HG03460 (cell line): ENCODE measurements around the gene MAT1A.

Experiments used
- ATAC-seq: cut with Tn5 transposase; IDR thresholded peaks from one replicate; pipeline ENCODE4 v1.9.1; 2021; ENCODE audit not compliant: unreplicated experiment

Gene MAT1A

GRCh38 chr10:80283119-80283518, 6.3 kb downstream of the MAT1A start:
- ATAC-seq: no peak

- no peak for ATAC-seq
Measured at GRCh38 chr10:80281784-80282765, 7.4 kb downstream of the MAT1A start.

- no peak for ATAC-seq
Measured at GRCh38 chr10:80281292-80281691, 8.2 kb downstream of the MAT1A start.

DNA sequence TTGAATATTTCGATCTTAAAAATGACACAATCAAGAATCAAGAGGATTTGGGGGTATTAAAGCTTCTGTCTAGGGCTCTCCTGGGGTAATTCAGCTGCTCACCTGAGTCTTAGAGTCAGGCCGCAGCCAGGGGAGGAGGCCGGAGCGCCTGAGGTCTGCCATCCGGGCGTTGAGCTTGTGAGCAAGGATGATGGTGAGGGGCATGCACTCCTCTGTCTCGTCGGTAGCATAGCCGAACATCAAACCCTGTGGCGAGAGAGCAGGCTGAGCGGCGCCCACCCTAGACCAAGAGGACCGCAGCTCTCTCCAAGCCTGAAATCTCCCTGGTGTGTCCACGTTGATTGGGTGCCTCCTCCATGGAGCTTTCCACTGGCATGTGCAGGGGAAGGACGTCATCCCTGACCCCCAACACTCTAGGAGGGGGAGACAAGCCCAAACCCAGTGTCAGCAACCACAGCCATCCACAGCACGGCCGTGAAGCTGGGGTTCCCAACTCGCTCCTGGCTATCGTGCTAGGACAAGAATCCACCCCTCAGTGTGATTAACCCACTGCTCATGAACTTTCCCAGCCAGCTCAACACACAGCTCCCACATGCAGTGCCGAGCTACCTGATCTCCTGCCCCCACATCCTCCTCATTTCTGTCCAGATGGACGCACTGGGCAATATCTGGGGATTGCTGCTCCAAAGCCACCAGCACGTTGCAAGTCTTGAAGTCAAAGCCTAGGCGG, 9.2 kb downstream of the MAT1A start:
- ATAC-seq: no peak

DNA sequence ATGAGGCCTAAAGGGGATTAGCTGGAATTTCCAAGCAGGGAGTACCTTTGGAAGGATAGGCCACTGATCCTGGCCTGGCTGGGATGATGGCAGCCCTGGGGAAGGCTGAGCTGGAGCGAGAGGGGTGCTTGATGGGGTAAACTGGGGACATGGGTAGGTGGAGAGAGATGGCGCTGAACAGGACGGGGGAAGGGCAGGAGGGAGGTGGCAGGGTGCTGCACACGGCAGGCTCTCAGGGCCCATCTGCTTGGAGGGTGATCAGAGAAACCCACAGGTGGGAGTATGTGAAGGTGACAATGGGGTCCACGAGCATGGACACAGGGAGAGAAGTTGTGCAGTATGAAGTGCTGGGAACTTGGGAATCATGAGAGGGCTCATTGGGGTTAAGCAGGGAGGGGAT, 10.3 kb downstream of the MAT1A start:
- ATAC-seq: no peak

DNA sequence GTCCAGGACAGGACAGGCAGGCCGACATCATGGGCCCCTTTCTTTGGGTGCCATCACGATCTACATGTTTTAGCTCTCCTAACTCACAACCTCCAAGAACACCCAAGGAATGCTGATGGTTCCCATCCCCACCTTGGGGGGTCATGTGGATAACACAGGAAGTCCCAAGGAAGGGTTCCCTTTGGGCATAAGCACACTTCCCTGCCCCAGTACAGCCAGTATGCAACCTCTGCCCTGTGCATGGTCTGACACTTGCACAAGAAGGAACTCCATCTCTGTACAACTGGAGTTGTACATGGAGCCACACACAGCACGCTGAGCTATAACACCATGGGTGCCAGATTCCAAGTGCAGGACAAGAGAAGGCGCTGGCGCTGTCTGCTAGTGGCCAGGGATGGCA, 11.0 kb downstream of the MAT1A start:
- no peak for ATAC-seq

DNA sequence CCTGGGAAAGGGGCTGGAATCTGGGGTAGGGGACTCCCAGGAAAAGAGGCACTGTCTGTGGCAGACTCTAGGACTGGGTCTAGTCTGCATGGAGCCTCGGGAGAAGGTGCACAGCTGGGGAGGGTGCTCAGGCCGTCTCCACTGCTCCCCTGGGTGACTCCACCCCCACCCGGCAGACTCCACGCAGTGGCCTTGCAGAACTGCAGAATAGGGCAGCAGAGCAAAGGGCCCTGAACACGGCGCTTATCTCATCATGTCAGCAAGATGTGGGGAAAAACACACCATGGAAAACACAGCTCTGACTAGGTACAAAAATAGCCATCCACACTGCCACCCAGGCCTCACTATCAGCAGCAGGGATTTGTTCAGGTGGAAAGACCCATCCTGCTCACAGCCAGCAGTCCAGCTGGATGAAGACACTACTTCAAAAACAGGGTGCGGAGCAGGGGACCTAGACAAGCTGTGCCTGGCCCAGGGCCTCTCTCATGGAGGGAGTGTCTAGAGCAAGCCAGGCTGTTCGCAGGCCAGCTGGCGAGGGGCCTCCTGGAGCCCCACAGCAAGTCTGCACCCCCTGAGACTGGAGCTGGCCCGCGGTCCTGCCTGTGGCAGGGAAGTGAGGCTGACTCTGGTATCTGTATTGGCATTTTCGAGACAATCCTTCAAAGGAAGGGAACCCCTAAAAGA, 11.7 kb downstream of the MAT1A start:
- ATAC-seq: no peak

- no peak for ATAC-seq
Measured at GRCh38 chr10:80277016-80277415, 12.4 kb downstream of the MAT1A start.

DNA sequence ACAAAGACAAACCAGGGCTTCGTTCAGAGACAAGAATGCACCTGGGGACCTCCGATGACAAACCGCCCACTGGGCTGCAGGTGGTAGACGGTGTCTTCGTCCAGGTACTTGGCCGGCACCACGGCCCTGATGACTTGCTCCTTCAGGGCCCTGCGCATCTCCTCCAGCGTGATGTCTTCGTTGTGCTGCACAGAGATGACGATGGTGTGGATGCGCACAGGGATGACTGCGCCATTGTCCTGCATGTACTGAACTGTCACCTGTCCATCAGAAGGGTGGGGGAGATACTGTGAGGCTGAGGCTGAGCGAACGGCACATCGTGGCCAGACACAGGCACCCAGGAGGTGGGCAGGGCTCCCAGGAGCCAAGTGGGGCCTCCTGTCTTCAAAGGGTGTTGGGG, 13.1 kb downstream of the MAT1A start:
- no peak for ATAC-seq

DNA sequence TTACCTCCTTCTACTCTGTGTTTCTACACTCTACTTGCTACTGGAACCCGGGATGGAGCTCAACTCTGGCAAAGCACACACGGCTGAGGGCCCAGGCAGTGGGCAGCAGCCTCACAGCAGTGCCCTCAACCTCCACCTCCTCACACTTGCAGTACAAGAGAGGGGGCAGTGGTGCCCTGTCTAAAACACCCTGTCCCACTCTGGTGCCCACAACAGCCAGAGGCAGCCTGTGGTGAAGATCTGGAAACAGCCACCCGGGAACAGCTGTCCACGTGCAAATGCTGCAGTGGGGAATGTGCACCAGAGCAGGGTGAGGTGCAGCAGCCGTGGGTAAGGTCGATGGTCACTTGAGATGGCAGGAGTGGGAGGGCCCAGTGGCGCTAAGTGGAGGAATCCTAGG, 13.7 kb downstream of the MAT1A start:
- ATAC-seq: no peak

DNA sequence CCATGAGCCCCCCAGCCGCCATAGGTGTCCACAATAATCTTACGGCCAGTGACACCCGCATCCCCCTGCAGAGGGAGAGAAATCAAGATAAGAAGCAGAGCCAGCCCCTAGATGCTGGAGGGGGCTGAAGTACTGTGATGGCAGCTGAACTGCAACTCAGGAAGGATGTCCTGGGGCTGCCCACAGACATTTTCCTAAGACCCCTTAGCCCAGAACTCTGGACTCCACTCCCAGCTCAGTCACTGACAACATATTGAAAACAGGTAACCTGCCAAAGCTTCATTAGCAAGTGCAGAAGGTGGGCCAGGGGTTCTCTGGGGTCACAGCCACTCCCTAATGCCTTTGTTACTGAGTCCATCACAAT, 14.3 kb downstream of the MAT1A start:
- ATAC-seq: no peak

DNA sequence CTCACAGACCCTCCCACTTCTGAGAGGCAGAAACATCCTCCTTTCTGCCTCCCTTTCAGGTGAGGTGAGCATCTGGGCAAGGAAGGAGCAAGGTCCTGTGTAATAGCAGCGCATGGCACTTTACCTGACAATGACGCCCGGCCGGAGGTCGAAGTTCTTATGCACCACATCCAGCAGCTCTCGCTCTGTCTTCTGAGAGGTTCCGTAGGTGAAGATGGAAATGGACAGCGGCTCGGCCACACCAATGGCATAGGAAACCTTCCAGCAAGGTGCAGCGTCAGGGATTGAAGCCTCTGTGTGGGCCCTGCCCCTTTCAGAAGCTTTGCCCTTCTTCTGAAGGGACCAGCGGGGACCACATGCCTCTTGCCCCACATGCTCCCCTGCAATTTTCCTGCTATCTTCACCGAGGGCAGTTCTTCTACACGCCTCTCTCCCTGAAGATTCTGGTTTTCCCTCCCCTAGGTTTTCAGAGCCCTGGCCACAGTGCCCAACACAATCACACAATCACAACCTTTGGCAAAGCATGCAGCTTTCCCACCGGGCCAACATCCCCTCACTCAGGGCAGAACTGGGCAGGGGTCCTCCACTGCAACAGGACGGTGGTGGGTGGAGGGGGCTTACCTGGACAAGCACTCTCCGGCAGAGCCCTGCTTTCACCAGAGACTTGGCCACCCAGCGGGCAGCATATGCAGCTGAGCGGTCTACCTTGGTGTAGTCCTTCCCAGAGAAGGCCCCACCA, 14.9 kb downstream of the MAT1A start:
- no peak for ATAC-seq

- no peak for ATAC-seq
Measured at GRCh38 chr10:80273523-80274170, 15.8 kb downstream of the MAT1A start.

DNA sequence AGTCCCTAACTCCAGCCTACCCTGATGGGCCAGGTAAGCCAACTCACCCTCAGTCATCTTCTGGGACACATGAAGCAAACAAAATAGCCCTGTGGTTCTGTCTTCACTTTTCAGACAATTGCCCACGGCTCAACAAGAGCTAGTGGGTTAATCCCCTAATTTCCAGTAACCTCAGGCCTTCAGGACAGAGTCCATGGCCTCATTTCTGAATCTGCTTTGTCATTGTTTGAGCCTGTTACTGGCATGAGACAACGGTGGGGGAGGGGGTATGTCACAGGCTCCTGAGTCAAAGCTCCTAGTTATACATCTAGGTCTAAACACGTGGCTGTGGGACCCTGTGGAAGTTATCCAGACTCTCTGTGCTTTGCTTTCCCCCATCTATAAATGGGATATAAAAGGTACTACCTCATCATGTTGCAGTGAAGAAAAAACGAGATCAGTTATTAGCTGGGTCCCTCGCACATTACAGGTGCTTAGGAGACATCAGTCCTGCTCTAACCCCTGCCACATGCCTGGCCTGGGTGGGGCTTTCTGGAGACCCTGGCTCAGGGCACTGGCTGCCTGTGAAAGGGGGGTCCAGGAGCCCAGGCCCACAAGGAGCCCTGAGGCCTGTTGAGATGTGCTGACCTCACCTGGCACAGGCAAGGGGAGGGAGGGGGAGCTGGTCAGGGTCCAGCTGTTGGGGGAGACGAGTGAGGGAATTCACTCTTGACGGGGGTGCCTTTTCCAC, 16.5 kb downstream of the MAT1A start:
- no peak for ATAC-seq

DNA sequence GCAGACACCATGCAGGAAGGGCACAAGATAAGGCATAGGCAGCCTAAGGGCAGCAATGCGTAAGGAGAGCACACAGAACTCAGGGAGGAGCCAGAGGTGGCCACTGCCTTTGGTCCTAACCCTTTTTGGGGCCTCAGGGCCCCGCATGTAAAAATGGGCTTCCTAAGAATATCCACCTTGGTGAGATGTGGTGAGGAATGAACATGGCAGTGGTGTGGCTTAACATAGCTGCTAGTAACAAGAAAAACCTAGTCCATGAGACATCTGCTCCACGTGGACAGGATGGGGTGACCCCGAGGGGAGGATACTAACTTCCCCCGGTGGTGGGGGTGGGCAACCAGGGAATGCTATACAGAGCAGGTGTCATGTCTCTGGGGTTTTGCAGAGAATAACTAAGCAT, 18.0 kb downstream of the MAT1A start:
- no peak for ATAC-seq

- ATAC-seq: no peak
Measured at GRCh38 chr10:80270887-80271286, 18.6 kb downstream of the MAT1A start.

- ATAC-seq: no peak
Measured at GRCh38 chr10:80268938-80269588, 20.4 kb downstream of the MAT1A start.

- no peak for ATAC-seq
Measured at GRCh38 chr10:80268266-80268665, 21.2 kb downstream of the MAT1A start.

DNA sequence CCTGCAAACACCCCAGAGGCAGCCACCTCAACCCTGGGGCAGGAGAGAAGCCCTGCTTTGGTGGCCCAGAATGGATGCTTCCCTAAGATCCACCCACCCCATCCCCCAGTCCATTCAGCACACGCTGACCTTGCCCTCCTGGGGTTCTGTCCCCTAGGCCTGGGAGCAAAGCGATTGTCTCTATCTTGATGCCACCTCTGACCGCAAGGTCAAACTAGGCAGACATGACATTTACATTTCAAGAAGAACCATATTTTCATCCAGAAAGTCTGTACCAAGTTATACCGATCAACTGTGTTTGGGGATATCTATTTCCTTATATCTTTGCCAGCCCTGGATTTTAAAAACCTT, 23.0 kb downstream of the MAT1A start:
- no peak for ATAC-seq
